Upper lobe of right lung (tissue), 1 donor: ENCODE data around the gene ISCU. TPM values are rescaled to one million over a fixed set of nuclear protein-coding genes. Genes with fewer than 3 reads are reported as not detected.
"Not testable (repeated sequence)": the region's sequence is repeated elsewhere in the genome, so short reads cannot be mapped to it uniquely, and the experiment has no call there.

ENCODE experiments used
- ATAC-seq: fragments of 200-7000 bp; cut with Tn5 transposase; one replicate; pipeline ENCODE4 v1.9.1; 2020; ENCODE audit warnings: mild to moderate bottlenecking, moderate library complexity
- DNase-seq: peaks from one replicate; pipeline ENCODE4 v3.0.0-alpha.2; 2020
- H3K27ac ChIP-seq: fragments of 200-600 bp; one replicate; pipeline ENCODE4 v1.8.0; 2022
- H3K27me3 ChIP-seq: fragments of 200-600 bp; one replicate; pipeline ENCODE4 v1.8.0; 2022; ENCODE audit warnings: mild to moderate bottlenecking
- H3K36me3 ChIP-seq: fragments of 200-600 bp; one replicate; pipeline ENCODE4 v1.8.0; 2022
- H3K4me1 ChIP-seq: fragments of 200-600 bp; one replicate; pipeline ENCODE4 v1.8.0; 2022
- H3K4me3 ChIP-seq: fragments of 200-600 bp; one replicate; pipeline ENCODE4 v1.8.0; 2022; ENCODE audit warnings: mild to moderate bottlenecking
- H3K9me3 ChIP-seq: fragments of 200-600 bp; one replicate; pipeline ENCODE4 v1.8.0; 2022
- intact Hi-C: fragments of 100-400 bp; cut with DNase I; formaldehyde crosslinking; loops from one replicate; pipeline ENCODE4 v1.11.0; 2022
- total RNA-seq: library from RNA; stranded (reverse); fragmentation: NEBNext Ultra II Directional; extraction: Animal tissue kit (Norgen Biotek cat#: 25700); gene quantifications from one replicate; pipeline ENCODE4 v1.2.1, GENCODE V29; 2021
- TF ChIP-seq, protein P1 (sequence below): fragments of 200-600 bp; IDR thresholded peaks from one replicate; pipeline ENCODE4 v1.8.0; 2022; ENCODE audit warnings: antibody characterized with exemption
- donor health status: DM: no; HTN: yes; CAD: no; lungs with severe emphysema.

ISCU gene
- total RNA-seq, 1 donor from 2014 or later = 138 TPM

DNA sequence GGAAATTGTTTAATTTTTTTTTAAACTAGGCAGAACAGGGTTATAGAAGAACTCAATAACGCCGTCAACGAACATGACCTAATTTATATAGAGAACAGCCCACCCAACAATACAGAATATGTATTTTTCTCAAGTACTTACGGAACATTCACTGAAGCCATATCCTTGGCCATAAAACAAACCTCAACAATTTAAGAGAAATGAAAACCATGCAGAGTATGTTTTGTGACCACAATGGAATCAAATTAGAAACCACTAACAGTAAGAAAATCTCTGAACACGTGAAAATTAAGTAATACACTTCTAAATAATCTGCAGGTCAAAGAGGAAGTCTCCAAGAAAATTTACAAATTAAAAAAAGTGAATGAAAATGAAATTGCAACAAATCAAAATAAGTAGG, 10.9 kb upstream of the ISCU start:
- no peaks in the 10 kb centered on the region for H3K9me3 ChIP-seq
- DNase-seq = no peak
- H3K36me3 ChIP-seq = peaks cover 34% of the 10 kb centered on the region
- H3K27ac ChIP-seq = no peak overlapping the region
- H3K4me1 ChIP-seq = peaks cover 15% of the 10 kb centered on the region
- no peak overlapping the region for H3K4me3 ChIP-seq
- ATAC-seq = no peak
- intact Hi-C loops = no loop called here
- no peaks in the 10 kb centered on the region for H3K27me3 ChIP-seq
- TF ChIP-seq, protein P1, sequence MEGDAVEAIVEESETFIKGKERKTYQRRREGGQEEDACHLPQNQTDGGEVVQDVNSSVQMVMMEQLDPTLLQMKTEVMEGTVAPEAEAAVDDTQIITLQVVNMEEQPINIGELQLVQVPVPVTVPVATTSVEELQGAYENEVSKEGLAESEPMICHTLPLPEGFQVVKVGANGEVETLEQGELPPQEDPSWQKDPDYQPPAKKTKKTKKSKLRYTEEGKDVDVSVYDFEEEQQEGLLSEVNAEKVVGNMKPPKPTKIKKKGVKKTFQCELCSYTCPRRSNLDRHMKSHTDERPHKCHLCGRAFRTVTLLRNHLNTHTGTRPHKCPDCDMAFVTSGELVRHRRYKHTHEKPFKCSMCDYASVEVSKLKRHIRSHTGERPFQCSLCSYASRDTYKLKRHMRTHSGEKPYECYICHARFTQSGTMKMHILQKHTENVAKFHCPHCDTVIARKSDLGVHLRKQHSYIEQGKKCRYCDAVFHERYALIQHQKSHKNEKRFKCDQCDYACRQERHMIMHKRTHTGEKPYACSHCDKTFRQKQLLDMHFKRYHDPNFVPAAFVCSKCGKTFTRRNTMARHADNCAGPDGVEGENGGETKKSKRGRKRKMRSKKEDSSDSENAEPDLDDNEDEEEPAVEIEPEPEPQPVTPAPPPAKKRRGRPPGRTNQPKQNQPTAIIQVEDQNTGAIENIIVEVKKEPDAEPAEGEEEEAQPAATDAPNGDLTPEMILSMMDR = no peak

DNA sequence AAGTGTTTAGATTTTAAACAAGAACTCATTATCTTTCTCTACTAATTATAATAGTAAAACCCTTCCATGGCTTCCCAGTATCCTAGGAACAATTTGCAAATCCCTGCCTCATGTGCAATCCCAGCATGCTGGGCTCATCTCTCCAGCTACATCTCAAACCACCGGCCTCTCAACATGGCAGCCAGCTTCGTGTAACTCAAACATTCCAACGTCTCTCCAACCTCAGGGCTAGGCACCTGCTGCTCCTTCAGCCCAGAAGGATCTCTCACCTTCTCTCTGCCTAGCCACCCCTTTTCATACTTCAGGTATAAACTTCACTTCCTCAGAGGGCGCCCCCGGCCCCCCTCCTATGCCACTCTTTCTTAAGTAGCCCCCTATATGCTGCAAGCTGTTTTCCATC, 8.6 kb upstream of the ISCU start:
- intact Hi-C loops = no loop called here
- ATAC-seq (no peak), DNase-seq (no peak)
- H3K4me1 ChIP-seq = peaks cover 31% of the 10 kb centered on the region
- no peaks in the 10 kb centered on the region for H3K27me3 ChIP-seq
- peaks cover 26% of the 10 kb centered on the region for H3K36me3 ChIP-seq
- no peak overlapping the region for H3K27ac ChIP-seq
- H3K4me3 ChIP-seq = no peak overlapping the region
- H3K9me3 ChIP-seq = no peaks in the 10 kb centered on the region
- TF ChIP-seq, protein P1 = no peak

DNA sequence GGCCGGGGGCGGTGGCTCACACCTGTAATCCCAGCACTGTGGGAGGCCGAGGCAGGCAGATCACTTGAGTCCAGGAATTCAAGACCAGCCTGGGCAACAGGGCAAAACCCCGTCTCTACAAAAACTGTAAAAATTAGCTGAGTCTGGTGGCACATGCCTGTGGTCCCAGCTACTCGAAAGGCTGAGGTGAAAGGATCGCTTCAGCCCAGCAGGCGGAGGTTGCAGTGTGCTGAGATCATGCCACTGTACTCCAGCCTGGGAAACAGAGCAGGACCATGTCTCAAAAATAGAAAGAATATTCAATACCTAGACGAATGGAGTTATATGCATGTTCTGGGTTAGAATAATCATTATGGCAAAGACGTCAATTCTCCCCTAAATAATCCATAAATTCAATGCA, 7.0 kb upstream of the ISCU start:
- peaks cover 21% of the 10 kb centered on the region for H3K36me3 ChIP-seq
- peaks cover 43% of the 10 kb centered on the region for H3K4me1 ChIP-seq
- H3K27ac ChIP-seq, DNase-seq, H3K4me3 ChIP-seq, H3K9me3 ChIP-seq, intact Hi-C loops, H3K27me3 ChIP-seq, ATAC-seq: not testable (repeated sequence)

DNA sequence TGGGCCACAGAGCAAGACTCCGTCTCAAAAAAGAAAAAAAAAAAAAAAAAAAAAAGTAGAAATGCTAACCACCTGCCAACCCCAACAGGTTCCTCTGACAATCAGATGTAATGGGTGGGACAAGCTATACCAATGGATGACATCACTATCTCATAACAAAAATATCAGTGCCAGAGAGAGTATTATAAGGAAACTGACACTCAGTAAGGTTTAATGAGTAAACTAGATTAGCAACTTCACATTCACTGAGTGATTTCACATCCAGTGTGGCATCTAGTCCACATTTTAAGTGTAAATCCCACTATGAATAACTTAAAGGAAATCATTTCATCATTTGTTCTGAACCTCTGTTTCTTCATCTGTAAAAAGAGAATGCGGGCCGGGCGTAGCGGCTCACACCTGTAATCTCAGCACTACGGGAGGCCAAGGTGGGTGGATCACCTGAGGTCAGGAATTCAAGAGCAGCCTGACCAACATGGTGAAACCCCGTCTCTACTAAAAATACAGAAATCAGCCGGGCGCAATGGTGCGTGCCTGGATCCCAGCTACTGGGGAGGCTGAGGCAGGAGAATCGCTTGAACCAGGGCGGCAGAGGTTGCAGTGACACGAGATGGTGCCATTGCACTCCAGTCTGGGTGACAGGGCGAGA, 3.3 kb upstream of the ISCU start:
- intact Hi-C loops = no loop called here
- Histone ChIP-seq H3K27me3 (no peaks in the 10 kb centered on the region), H3K4me1 (peaks cover 33% of the 10 kb centered on the region), H3K9me3 (no peaks in the 10 kb centered on the region), H3K27ac (no peak overlapping the region), H3K36me3 (peaks cover 24% of the 10 kb centered on the region), H3K4me3 (peak overlapping the region; percentile 90)
- no peak for DNase-seq
- no peak for ATAC-seq
- TF ChIP-seq, protein P1 = no peak

DNA sequence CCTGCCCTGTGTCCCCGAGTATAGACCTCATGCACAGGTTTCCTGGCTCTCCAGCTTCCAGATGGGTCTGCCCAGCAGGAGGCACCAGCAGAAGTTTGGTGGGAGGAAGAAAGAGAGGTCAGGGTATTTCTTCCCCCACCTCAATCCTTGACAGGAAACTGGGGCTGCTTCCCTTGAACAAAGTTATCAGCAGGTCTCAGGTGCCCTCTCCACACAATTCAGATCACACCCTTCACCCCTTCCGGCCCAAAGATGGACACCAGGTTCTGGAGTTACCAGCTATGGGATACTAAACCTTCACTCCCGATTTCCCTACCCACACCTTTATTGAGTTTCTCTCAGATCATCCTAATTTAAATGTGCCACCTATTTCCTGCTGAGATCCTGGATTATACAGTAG, 2.6 kb upstream of the ISCU start:
- intact Hi-C loops = loop anchor here (5.0 to 10.0 kb wide), 2 partner anchors 58 to 245 kb away; no protein-coding TSS in a partner anchor
- Histone ChIP-seq H3K36me3 (peaks cover 30% of the 10 kb centered on the region), H3K4me3 (peak overlapping the region; percentile 90), H3K27ac (no peak overlapping the region), H3K9me3 (no peaks in the 10 kb centered on the region), H3K27me3 (no peaks in the 10 kb centered on the region), H3K4me1 (peaks cover 37% of the 10 kb centered on the region)
- ATAC-seq = no peak
- TF ChIP-seq, protein P1 = no peak
- no peak for DNase-seq

DNA sequence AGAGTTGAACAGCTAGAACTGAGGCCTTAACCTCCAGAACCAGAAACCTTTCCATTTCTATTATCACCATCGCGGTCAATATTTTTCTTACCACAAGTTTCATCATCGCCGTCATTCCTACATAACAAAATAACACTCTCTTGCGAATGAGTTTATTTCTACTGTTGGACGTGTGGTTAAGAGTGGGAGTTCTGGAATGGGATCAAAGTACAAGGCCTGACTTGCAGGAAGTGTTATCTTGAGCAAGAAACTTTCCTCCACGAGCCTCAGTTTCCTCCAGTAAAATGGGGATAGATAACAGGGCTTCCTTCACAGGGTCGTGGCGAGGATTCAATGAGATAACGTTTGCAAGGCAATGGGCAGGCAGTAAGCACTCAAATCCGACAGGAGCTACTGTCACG, 2.1 kb upstream of the ISCU start:
- peak overlapping the region; percentile 94 for H3K27ac ChIP-seq

More for the DNA sequence above, 2.1 kb upstream of the ISCU start:
- peaks cover 36% of the 10 kb centered on the region for H3K36me3 ChIP-seq
- H3K9me3 ChIP-seq = no peaks in the 10 kb centered on the region
- ATAC-seq (no peak), DNase-seq (no peak)
- peak overlapping the region; percentile 90 for H3K4me3 ChIP-seq
- intact Hi-C loops = loop anchor here (5.0 to 10.0 kb wide), 2 partner anchors 57 to 244 kb away; no protein-coding TSS in a partner anchor
- H3K4me1 ChIP-seq = peaks cover 37% of the 10 kb centered on the region
- TF ChIP-seq, protein P1 = no peak
- no peaks in the 10 kb centered on the region for H3K27me3 ChIP-seq
